Activated B cell treated with CpG ODN at 0.5 μM for 24 hours (primary cell): Measurements from ENCODE around the gene EPB41L2. TPM values are rescaled to one million over a fixed set of nuclear protein-coding genes. Genes with fewer than 3 reads are reported as not detected.

Experiments used
- ATAC-seq: fragments of 200-7000 bp; cut with Tn5 transposase; one replicate; pipeline ENCODE4 v1.10.0; 2021; ENCODE audit warnings: low read depth, mild to moderate bottlenecking, moderate library complexity
- CTCF ChIA-PET: fragments of 350-600 bp; sonication (Branson Sonifier 250); formaldehyde crosslinking; loops from one replicate; lab custom pipeline; 2021; ENCODE audit warnings: antibody characterized with exemption; lab: Charles Lee
- POLR2A ChIA-PET: fragments of 350-600 bp; sonication (Branson Sonifier 250); formaldehyde crosslinking; loops from one replicate; lab custom pipeline; 2021; ENCODE audit warnings: antibody characterized with exemption; lab: Charles Lee
- DNase-seq: peaks from one replicate; pipeline ENCODE4 v3.0.0; 2022
- H3K27ac Mint-ChIP-seq: one replicate; pipeline ENCODE4 v1.8.0; 2020; ENCODE audit warnings: mixed read lengths
- H3K27me3 Mint-ChIP-seq: one replicate; pipeline ENCODE4 v1.8.0; 2021; ENCODE audit warnings: mixed read lengths
- H3K36me3 Mint-ChIP-seq: one replicate; pipeline ENCODE4 v1.8.0; 2021; ENCODE audit warnings: low read depth, mixed read lengths
- H3K4me1 Mint-ChIP-seq: one replicate; pipeline ENCODE4 v1.8.0; 2021; ENCODE audit warnings: mixed read lengths
- H3K4me3 Mint-ChIP-seq: one replicate; pipeline ENCODE4 v1.8.0; 2020; ENCODE audit warnings: mild to moderate bottlenecking, mixed read lengths
- H3K9me3 Mint-ChIP-seq: one replicate; pipeline ENCODE4 v1.8.0; 2020; ENCODE audit warnings: mixed read lengths
- intact Hi-C: fragments of 100-400 bp; cut with micrococcal nuclease; formaldehyde crosslinking; loops from one replicate; pipeline ENCODE4 v1.15.1; 2024
- total RNA-seq: library from RNA; stranded (reverse); gene quantifications from 2 replicates; pipeline ENCODE4 v1.2.3, GENCODE V29; 2022
- TF ChIP-seq, protein P1 (sequence below): fragments of 200-600 bp; IDR thresholded peaks from one replicate; pipeline ENCODE4 v1.8.0; 2022; ENCODE audit warnings: antibody characterized with exemption, mild to moderate bottlenecking

EPB41L2 gene
- total RNA-seq, 1 donor from 2014 or later = 62.8 TPM

GRCh38 chr6:131038597-131039344 is 24.3 kb downstream of the EPB41L2 start:
- CTCF ChIA-PET = no interaction called here
- peaks cover 1% of the 10 kb centered on the region for H3K36me3 Mint-ChIP-seq
- no peaks in the 10 kb centered on the region for H3K9me3 Mint-ChIP-seq
- H3K27me3 Mint-ChIP-seq = no peaks in the 10 kb centered on the region
- TF ChIP-seq, protein P1, sequence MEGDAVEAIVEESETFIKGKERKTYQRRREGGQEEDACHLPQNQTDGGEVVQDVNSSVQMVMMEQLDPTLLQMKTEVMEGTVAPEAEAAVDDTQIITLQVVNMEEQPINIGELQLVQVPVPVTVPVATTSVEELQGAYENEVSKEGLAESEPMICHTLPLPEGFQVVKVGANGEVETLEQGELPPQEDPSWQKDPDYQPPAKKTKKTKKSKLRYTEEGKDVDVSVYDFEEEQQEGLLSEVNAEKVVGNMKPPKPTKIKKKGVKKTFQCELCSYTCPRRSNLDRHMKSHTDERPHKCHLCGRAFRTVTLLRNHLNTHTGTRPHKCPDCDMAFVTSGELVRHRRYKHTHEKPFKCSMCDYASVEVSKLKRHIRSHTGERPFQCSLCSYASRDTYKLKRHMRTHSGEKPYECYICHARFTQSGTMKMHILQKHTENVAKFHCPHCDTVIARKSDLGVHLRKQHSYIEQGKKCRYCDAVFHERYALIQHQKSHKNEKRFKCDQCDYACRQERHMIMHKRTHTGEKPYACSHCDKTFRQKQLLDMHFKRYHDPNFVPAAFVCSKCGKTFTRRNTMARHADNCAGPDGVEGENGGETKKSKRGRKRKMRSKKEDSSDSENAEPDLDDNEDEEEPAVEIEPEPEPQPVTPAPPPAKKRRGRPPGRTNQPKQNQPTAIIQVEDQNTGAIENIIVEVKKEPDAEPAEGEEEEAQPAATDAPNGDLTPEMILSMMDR = no peak
- intact Hi-C loops = no loop called here
- POLR2A ChIA-PET = no interaction called here
- H3K4me3 Mint-ChIP-seq = no peak overlapping the region
- ATAC-seq (no peak), DNase-seq (no peak)
- peaks cover 2% of the 10 kb centered on the region for H3K4me1 Mint-ChIP-seq
- no peak overlapping the region for H3K27ac Mint-ChIP-seq

DNA sequence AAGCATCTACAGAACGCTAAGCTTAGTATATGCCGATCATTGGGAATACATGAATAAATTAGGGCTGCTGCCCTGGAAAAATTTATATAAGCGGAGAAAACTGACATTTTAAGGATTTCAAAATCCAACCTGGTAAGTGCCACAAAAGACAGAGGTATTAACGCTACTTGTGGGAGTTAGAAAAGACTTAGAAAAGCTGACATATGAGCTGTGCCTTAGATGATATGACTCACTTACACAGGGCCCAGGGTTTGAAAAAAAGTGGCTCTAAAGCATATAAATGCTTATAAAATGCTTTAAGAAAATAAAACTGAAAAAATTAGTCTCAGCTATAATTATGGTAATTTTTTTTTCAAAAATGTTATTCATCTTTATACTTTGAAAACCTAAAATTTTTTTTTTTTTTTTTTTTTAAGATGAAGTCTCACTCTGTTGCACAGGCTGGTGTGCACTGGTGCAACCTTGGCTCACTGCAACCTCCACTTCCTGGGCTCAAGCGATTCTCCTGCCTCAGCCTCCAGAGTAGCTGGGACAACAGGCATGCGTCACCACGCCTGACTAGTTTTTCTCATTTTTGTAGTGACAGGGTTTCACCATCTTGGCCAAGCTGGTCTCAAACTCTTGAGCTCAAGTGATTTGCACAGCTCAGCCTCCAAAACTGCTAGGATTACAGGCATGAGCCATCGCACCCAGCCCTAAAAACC is 25.7 kb downstream of the EPB41L2 start:
- Mint-ChIP-seq H3K4me3 (no peak overlapping the region), H3K27me3 (no peaks in the 10 kb centered on the region), H3K4me1 (peaks cover 8% of the 10 kb centered on the region), H3K27ac (no peak overlapping the region), H3K9me3 (no peaks in the 10 kb centered on the region), H3K36me3 (no peaks in the 10 kb centered on the region)
- ATAC-seq (no peak), DNase-seq (no peak)
- intact Hi-C loops = no loop called here
- ChIA-PET POLR2A (interaction anchor here (0.7 kb wide), 1 partner anchor 18 kb away, joined by 3 read pairs; no protein-coding TSS in a partner anchor), CTCF (no interaction called here)
- TF ChIP-seq, protein P1 = no peak

GRCh38 chr6:131036601-131037000 is 26.4 kb downstream of the EPB41L2 start:
- no peaks in the 10 kb centered on the region for H3K36me3 Mint-ChIP-seq
- intact Hi-C loops = no loop called here
- TF ChIP-seq, protein P1 = no peak
- peaks cover 8% of the 10 kb centered on the region for H3K4me1 Mint-ChIP-seq
- no peaks in the 10 kb centered on the region for H3K9me3 Mint-ChIP-seq
- ATAC-seq (no peak), DNase-seq (no peak)
- POLR2A ChIA-PET = interaction anchor here (0.7 kb wide), 1 partner anchor 19 kb away, joined by 3 read pairs; no protein-coding TSS in a partner anchor
- CTCF ChIA-PET = no interaction called here
- H3K27ac Mint-ChIP-seq = no peak overlapping the region
- no peak overlapping the region for H3K4me3 Mint-ChIP-seq
- H3K27me3 Mint-ChIP-seq = no peaks in the 10 kb centered on the region

DNA sequence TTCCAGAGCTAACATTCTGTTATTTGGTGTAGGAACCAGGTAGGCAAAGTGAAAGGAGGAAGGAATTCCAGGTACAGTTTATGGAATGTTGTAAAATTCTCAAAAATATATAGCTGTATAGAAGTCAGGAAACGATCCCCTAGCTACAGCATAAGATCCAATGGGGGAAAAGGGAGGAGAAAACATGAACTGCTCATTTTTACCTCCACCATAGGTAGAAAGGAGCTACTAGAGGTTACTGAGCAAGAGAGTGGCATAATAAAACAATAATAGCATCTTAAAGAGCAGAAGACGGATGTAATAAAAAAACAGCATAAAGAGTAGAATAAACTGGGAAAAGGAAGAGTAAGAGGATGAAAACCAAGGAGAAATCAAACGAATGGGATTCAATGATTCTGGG is 26.9 kb downstream of the EPB41L2 start:
- Mint-ChIP-seq H3K36me3 (no peaks in the 10 kb centered on the region), H3K27ac (no peak overlapping the region), H3K4me1 (peaks cover 8% of the 10 kb centered on the region), H3K4me3 (no peak overlapping the region), H3K27me3 (no peaks in the 10 kb centered on the region), H3K9me3 (no peaks in the 10 kb centered on the region)
- CTCF ChIA-PET = no interaction called here
- no peak for DNase-seq
- POLR2A ChIA-PET = no interaction called here
- TF ChIP-seq, protein P1 = no peak
- intact Hi-C loops = no loop called here
- ATAC-seq = no peak

DNA sequence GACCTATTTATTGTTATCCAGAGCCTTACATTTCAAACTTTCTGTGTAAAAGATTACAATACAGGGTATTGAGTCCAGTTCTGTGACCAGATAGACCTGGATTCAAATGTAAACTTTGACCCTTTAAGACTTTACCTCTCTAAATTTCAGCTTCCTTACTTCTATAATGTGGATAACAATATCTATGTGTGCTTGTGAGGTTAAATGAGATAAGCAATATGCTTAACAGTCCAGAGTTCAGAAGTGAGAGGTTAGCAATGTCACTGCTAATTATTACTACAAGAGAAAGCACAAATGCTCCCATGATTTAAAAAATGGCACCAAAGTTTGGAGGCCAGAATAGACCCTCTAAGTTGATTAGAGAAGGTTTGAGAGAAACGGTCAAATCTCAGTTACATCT is 27.5 kb downstream of the EPB41L2 start:
- Mint-ChIP-seq H3K27me3 (no peaks in the 10 kb centered on the region), H3K36me3 (no peaks in the 10 kb centered on the region), H3K4me1 (peaks cover 8% of the 10 kb centered on the region), H3K9me3 (no peaks in the 10 kb centered on the region), H3K27ac (no peak overlapping the region), H3K4me3 (no peak overlapping the region)
- TF ChIP-seq, protein P1 = no peak
- intact Hi-C loops = no loop called here
- DNase-seq (no peak), ATAC-seq (no peak)
- ChIA-PET POLR2A (no interaction called here), CTCF (no interaction called here)
